ENCODE results near the gene CCDC124.

DNA sequence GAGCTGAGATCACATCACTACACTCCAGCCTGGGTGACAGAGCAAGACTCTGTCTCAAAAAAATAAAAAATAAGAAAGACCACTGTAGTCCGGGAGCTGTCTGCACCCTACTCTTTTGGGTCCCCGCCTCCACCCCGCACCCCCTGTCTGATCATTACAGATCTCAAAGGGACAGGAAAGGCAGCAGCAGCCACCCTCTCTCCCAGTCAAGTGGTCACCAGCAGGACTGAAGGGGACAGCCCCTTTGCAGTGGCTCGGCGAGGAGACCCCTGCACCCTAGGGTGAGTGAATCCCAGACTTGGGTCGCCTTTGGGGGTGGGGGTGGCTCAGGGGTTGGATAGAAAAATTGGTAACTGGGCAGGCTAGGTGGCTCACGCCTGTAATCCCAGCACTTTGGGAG lies 21.6 kb downstream of the CCDC124 start:
- TF ChIP-seq, protein P1, sequence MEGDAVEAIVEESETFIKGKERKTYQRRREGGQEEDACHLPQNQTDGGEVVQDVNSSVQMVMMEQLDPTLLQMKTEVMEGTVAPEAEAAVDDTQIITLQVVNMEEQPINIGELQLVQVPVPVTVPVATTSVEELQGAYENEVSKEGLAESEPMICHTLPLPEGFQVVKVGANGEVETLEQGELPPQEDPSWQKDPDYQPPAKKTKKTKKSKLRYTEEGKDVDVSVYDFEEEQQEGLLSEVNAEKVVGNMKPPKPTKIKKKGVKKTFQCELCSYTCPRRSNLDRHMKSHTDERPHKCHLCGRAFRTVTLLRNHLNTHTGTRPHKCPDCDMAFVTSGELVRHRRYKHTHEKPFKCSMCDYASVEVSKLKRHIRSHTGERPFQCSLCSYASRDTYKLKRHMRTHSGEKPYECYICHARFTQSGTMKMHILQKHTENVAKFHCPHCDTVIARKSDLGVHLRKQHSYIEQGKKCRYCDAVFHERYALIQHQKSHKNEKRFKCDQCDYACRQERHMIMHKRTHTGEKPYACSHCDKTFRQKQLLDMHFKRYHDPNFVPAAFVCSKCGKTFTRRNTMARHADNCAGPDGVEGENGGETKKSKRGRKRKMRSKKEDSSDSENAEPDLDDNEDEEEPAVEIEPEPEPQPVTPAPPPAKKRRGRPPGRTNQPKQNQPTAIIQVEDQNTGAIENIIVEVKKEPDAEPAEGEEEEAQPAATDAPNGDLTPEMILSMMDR (conservative IDR thresholded peaks at IDR 0.05; ENCODE audit: low read length), result no peak
- no peak for TF ChIP-seq EZH2phosphoT487 (IDR thresholded peaks at IDR 0.05; ENCODE audit: borderline replicate concordance)
